H1 (cell line): ENCODE results near the gene GLIS2. TPM values are rescaled to one million over a fixed set of nuclear protein-coding genes. Genes with fewer than 3 reads are reported as not detected.

Experiments
- BACH1 ChIP-seq: IDR thresholded peaks from 2 replicates; pipeline ENCODE4 v1.6.1; 2012; ENCODE audit warnings: low read length, improper control_type of control experiment
- EZH2 ChIP-seq: fragments of 200-600 bp; sonication (generic); IDR thresholded peaks from 2 replicates; pipeline ENCODE4 v1.7.1; 2012; ENCODE audit warnings: low read depth, mild to moderate bottlenecking, moderate library complexity, low read length, inconsistent platforms; ENCODE audit not compliant: severe bottlenecking
- FOSL1 ChIP-seq: IDR thresholded peaks from 2 replicates; pipeline ENCODE4 v1.6.1; 2011; ENCODE audit warnings: mild to moderate bottlenecking, low read depth, low read length, moderate library complexity; ENCODE audit not compliant: insufficient read depth
- SIRT6 ChIP-seq: IDR thresholded peaks from one replicate; pipeline ENCODE4 v1.7.1; 2012; ENCODE audit warnings: low read length, inconsistent platforms
- polyA plus RNA-seq, 7 experiments: library from polyadenylated mRNA; depleted of rRNA in 3 of 7; stranded (reverse) in 5 of 7; unstranded in 2 of 7; fragments of >200 nt in 5 of 7; fragments of 200-250 nt in 2 of 7; gene quantifications; 1 replicate in 5 of 7; 2 replicates in 1 of 7; 4 replicates in 1 of 7; pipeline versions ENCODE4 v1.2.1 to v1.2.3, GENCODE V29; 2011 to 2013; ENCODE audit warnings: missing spikeins in 2 of 7, mixed read lengths in 2 of 7
- total RNA-seq: library from RNA; stranded (reverse); fragmentation: NEBNext Ultra II Directional; extraction: Animal tissue kit (Norgen Biotek cat#: 25700); gene quantifications from 2 replicates; pipeline ENCODE4 v1.2.1, GENCODE V29; 2021
- TF ChIP-seq, protein P1 (sequence below): IDR thresholded peaks from 2 replicates; pipeline ENCODE4 v1.6.1; 2011; ENCODE audit warnings: low read length, improper control_type of control experiment

GLIS2 gene
- total and polyA plus RNA-seq, 2 of the 8 experiments (the other 6 are each of a cell fraction or from before 2014, with no cell fraction given) = 4.3 to 17.4 TPM

DNA sequence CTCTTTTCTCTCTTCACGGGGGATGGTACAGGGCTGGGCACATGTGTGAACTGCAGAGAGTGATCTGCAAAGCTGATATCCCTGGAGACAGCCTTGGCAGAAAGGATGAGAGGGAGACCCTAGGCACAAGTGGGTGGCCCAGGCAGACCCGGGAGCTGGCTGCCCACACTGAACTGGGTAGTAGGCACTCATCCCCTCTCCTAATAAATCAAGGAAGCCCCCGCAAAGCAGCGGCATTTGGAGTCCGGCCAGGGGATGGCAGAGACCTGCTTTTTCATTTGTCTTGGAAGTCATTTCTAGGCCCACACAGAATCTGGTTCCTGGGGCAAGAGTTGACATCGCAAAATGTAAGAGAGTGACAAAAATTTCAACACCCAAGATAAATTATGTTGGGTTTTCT is 40.0 kb upstream of the GLIS2 start (continued):
- TF ChIP-seq EZH2 (no peak), BACH1 (no peak), SIRT6 (no peak), FOSL1 (no peak)
- TF ChIP-seq, protein P1, sequence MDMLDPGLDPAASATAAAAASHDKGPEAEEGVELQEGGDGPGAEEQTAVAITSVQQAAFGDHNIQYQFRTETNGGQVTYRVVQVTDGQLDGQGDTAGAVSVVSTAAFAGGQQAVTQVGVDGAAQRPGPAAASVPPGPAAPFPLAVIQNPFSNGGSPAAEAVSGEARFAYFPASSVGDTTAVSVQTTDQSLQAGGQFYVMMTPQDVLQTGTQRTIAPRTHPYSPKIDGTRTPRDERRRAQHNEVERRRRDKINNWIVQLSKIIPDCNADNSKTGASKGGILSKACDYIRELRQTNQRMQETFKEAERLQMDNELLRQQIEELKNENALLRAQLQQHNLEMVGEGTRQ = no peak
